H1 (cell line): Measurements from ENCODE around the gene GPRIN1. TPM values are rescaled to one million over a fixed set of nuclear protein-coding genes. Genes with fewer than 3 reads are reported as not detected.

Experiments
- NRF1 ChIP-seq: IDR thresholded peaks from 2 replicates; pipeline ENCODE4 v1.6.1; 2011; ENCODE audit warnings: mild to moderate bottlenecking, low read depth, low read length, improper control_type of control experiment
- PHF8 ChIP-seq: fragments of 200-600 bp; sonication (generic); conservative IDR thresholded peaks from 2 replicates; pipeline ENCODE4 v1.7.1; 2012; ENCODE audit warnings: low read depth, mild to moderate bottlenecking, inconsistent platforms, low read length, moderate library complexity
- RAD21 ChIP-seq, 2 experiments: IDR thresholded peaks in 1 of 2; conservative IDR thresholded peaks in 1 of 2; 2 replicates each; pipeline ENCODE4 v1.6.1; 2011; ENCODE audit warnings: low read depth in 2 of 2, low read length in 2 of 2, improper control_type of control experiment in 1 of 2, inconsistent platforms in 1 of 2, mild to moderate bottlenecking in 1 of 2, moderate library complexity in 1 of 2
- SIX5 ChIP-seq: IDR thresholded peaks from 2 replicates; pipeline ENCODE4 v1.6.1; 2011; ENCODE audit warnings: mild to moderate bottlenecking, low read depth, low read length
- TAF1 ChIP-seq: IDR thresholded peaks from 2 replicates; pipeline ENCODE4 v1.6.1; 2011; ENCODE audit warnings: mild to moderate bottlenecking, low read depth, low read length
- polyA plus RNA-seq, 7 experiments: library from polyadenylated mRNA; depleted of rRNA in 3 of 7; stranded (reverse) in 5 of 7; unstranded in 2 of 7; fragments of >200 nt in 5 of 7; fragments of 200-250 nt in 2 of 7; gene quantifications; 1 replicate in 5 of 7; 2 replicates in 1 of 7; 4 replicates in 1 of 7; pipeline versions ENCODE4 v1.2.1 to v1.2.3, GENCODE V29; 2011 to 2013; ENCODE audit warnings: missing spikeins in 2 of 7, mixed read lengths in 2 of 7
- total RNA-seq: library from RNA; stranded (reverse); fragmentation: NEBNext Ultra II Directional; extraction: Animal tissue kit (Norgen Biotek cat#: 25700); gene quantifications from 2 replicates; pipeline ENCODE4 v1.2.1, GENCODE V29; 2021
- TF ChIP-seq, protein P1 (sequence below): IDR thresholded peaks from 2 replicates; pipeline ENCODE4 v1.6.1; 2011; ENCODE audit warnings: low read depth, mild to moderate bottlenecking, low read length; ENCODE audit not compliant: insufficient read depth

GPRIN1 gene
- total and polyA plus RNA-seq, 2 of the 8 experiments (the other 6 are each of a cell fraction or from before 2014, with no cell fraction given) = 3.3 to 12.0 TPM

- no peak for TF ChIP-seq RAD21 (IDR thresholded peaks at IDR 0.05 in 1 of 2, conservative IDR thresholded peaks at IDR 0.05 in 1 of 2; ENCODE audit: low read depth in 2 of 2, low read length in 2 of 2)
- TF ChIP-seq SIX5 = no peak
- TF ChIP-seq NRF1 = no peak
- no peak for TF ChIP-seq TAF1
- TF ChIP-seq, protein P1, sequence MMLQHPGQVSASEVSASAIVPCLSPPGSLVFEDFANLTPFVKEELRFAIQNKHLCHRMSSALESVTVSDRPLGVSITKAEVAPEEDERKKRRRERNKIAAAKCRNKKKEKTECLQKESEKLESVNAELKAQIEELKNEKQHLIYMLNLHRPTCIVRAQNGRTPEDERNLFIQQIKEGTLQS = no peak
- no peak for TF ChIP-seq PHF8
These were observed 41.3 kb downstream of the GPRIN1 start (continued) for GRCh38 chr5:176568657-176569056.
